ENCODE data around the gene ZNF581.
A peak's percentile ranks its signal among the peaks of the same experiment; 100 is the strongest.

The ZNF581 gene

GRCh38 chr19:55650126-55650557 lies 6.7 kb downstream of the ZNF581 start:
- DNase-seq, result no peak

DNA sequence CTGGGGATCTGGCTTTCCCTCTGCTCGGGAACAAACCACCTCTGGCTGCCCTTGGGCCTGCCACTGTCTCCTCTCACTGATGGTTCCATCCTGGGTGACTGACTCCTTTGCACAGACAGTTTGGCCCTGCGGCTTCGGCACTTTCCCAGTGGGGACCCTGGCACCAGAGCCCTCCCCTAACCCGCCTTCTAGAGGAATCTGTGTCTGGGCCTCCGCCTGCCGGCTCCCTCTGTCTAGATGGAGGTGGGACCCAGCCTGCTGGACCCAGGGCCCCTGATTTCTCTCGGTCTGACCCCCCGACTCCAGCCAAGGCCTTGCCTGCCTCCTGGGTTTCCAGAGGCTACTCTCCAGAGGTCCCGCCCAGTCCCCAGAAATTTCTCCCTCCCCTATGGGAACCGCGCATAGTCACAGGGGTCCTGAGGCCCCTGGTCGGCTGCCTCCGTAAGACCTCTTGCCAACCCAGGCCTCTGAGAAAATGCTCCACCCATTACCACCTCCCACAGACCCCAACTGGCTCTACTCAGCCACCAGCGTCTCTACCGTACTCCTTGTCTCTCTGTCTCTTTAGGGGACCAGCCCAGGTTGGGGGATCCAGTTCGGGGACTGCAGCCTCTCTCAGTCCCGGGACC lies 7.3 kb downstream of the ZNF581 start:
- DNase-seq, result no peak

- DNase-seq, result no peak
Observed at GRCh38 chr19:55651236-55651635, 7.8 kb downstream of the ZNF581 start.

- no peak for DNase-seq
Observed at GRCh38 chr19:55652311-55653128, 9.1 kb downstream of the ZNF581 start.

GRCh38 chr19:55653651-55654322 lies 10.3 kb downstream of the ZNF581 start:
- DNase-seq, result peak; percentile 95

DNA sequence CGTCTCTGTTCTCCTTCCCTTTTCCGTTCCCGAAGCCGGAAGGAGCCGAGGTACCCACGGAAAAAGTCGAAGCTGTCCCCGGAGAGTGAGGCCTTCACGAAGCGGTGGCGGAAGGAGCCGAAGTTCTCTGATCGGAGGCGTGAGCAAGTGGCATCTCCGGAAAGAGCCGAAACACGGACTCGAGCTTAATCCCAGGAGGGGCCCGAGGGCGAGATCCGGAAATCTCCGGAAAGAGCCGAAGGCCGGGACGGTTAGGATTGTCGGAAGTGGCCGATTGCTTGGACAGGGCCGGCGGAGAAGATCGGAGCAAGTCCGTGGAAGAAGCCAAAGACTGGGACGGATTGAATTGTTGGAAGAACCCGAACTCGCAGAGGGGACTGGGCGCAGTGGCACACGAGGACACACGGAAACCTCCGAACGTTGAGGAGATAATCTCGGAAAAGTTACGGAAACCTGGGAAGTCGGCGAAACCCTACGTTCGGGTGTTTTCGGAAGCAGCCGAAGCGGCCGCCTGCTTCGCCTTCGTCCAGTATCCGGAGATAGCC lies 10.9 kb downstream of the ZNF581 start:
- peak; percentile 94 to 97 for DNase-seq

GRCh38 chr19:55654868-55655647 lies 11.6 kb downstream of the ZNF581 start, which contains the start of gene U2AF2:
U2AF2 (plus strand) TSS chr19:55655035; CDS start chr19:55655105, 70 bp downstream.
- peak; percentile 41 to 92 for DNase-seq

DNA sequence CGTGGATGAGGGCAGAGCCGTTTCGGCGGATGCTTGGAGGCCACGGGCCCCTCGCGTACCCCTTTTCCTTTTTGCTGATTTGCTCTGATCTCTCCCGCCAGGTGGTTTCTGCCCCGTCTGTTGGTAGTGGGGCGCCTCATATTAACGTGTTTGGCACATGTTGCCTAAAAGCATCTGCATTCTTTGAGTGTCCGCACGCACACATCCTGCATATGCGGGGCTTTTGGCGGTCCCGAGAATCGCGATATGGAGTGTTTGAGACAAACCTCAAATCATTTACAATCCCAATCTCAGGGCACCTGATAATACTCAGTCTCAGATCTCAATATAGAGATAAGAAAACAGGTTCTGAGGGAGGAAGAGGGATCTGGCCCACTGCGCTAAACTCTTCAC lies 12.2 kb downstream of the ZNF581 start:
- DNase-seq, result no peak

- DNase-seq, result no peak
Observed at GRCh38 chr19:55656552-55656951, 13.1 kb downstream of the ZNF581 start.

DNA sequence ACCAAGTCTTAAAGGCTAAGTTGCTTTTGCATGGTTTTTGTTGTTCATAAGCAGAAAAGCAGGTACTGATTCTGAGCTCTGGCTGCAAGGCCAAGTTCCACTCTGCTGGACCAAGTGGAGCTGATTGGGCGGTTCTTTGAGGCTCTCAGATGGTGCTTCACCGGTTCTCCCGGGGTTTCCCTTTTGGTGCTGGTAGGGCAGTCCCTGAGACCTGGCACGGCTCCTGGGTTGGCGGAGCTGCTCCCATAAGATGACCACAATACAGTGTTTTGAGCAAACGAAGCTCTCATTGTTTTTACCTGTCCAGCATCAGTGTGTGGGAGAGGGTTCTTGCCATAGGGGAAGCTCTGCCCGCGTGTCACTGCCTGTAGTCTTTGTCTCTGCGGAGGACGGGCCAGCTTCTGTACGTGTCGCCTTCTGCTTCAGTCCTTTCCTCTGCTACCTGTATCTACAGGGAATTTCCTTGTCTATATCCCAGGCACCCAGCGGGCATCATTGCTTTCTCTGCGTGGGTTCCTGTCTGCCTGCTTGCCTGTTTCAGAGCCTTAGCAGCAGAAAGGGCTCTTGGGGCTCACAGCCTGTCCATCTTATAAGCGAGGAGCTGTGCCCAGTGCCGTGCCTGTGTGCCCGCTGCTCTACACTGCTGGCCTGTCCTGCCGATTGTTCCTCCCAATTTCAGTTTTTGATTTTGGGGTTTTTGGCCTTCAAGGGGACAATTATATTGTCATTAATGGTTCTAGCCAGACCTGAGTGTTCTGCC lies 13.7 kb downstream of the ZNF581 start:
- DNase-seq, result no peak

DNA sequence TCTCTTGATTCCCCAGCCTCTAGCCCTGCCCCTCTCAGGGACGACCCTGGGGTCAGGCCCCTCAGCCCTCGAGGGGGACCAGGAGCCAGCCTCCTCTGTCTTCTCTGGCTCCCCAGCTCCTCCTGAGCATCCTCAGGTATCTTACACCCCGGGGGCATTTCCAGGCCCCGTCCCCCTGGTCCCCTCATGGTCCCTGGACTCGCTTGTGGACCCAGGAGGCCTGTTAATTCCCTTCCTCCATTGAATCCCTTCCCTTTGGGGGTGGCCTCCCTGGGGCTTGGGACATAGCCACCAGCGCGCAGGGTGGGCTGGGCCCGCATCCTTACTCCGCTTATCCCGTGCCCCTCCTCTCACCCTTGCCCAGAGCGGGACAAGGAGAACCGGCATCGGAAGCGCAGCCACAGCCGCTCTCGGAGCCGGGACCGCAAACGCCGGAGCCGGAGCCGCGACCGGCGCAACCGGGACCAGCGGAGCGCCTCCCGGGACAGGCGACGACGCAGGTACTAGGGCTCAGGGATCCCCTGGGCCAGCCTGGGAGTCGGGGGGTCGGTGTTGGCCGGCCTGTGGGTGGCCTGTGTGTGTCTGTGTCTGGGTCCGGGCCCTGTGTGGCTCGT lies 15.5 kb downstream of the ZNF581 start:
- no peak for DNase-seq

DNA sequence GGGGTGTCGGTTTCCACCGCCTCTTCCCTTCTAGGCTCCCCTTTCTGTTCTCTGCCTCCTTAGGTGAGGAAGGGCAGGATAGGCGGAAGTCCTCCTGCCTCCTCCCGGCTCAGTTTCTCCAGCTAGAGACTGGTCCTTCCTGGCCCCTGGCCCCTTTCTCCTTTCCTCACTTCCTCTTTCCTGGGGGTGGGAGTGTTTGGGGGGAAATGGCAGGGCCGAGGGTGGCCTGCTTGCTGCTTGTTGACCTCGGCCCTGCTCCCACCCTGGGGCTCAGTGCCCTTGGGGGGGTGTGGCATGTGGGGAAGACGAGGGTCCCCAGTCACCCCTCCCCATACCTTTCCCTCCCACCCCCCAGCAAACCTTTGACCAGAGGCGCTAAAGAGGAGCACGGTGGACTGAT lies 16.4 kb downstream of the ZNF581 start:
- no peak for DNase-seq

DNA sequence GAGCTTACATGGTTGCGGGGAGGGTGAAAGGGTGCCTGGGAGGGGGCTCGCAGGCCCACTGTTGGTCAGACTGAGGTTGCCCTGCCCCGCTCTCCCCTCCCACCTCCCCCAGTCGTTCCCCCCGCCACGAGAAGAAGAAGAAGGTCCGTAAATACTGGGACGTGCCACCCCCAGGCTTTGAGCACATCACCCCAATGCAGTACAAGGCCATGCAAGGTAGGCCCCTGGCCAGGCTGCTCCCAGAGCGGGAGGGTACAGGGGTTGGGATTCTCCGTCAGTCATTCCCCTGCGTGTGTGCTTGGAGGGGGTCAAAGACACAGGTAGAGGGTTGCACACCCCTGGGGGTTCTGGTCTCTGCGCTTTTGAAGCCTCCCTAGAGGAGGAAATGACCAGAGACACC lies 17.0 kb downstream of the ZNF581 start:
- DNase-seq, result no peak

GRCh38 chr19:55660991-55661390 lies 17.5 kb downstream of the ZNF581 start:
- no peak for DNase-seq

DNA sequence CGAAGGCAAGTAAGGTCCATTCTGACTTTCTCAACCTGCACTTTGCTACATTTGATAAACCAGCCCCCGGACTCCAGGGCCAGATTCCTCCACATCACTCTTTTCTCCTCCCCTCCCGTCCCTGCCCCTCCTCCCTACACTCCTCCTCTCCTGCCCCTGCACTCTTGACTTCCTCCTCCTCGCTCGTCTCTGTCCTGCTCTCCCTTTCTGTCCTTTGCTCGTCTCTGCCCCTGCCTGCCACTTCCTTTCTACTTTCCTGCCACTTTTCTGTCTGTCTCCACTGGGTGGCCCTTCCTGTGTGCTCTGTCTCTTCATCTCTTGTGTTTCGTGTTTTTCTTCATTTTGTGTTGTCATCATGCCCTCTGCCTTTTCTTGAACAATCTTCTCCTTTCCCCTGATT lies 18.4 kb downstream of the ZNF581 start:
- no peak for DNase-seq

GRCh38 chr19:55663846-55664536 lies 20.5 kb downstream of the ZNF581 start:
- no peak for DNase-seq

- no peak for DNase-seq
Observed at GRCh38 chr19:55666343-55667005, 23.0 kb downstream of the ZNF581 start.

DNA sequence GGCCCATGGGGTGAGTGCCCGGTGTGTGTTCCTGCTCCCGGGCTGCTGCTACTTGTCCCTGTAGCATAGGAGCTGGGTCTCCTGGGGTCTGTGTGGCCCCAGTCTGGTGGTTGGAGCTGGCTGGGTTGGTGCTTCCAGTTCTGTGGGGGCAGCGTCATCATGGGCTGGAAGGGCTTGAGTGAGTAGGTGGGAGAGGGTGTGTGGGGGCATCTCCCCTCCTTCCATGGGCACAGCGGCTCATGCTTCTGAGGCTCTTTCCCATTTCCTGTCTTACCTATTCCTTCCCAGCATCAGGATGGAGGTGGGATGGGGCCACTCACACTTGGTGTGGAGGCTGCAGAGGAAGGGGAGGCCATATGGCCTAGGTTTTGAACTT lies 23.5 kb downstream of the ZNF581 start:
- no peak for DNase-seq

GRCh38 chr19:55667511-55667910 lies 24.1 kb downstream of the ZNF581 start:
- no peak for DNase-seq

- DNase-seq, result no peak
Observed at GRCh38 chr19:55667958-55668357, 24.5 kb downstream of the ZNF581 start.

Measured in hippocampal formation (tissue), 2 donors.